Lower leg skin (tissue), 3 donors: ENCODE data around the gene NCKAP5L.

Experiments used
- POLR2A ChIP-seq, 2 donors: fragments of 450-650 bp; IDR thresholded peaks; one replicate each; pipeline ENCODE4 v1.6.1; 2016 to 2017; ENCODE audit warnings: antibody characterized with exemption in 2 of 2, mild to moderate bottlenecking in 1 of 2, moderate library complexity in 1 of 2
- TF ChIP-seq, protein P1 (sequence below), 3 donors: fragments of 450-650 bp; IDR thresholded peaks; one replicate each; pipeline ENCODE4 v1.5.1; 2016; ENCODE audit warnings: antibody characterized with exemption in 3 of 3, mild to moderate bottlenecking in 3 of 3, moderate library complexity in 2 of 3

DNA sequence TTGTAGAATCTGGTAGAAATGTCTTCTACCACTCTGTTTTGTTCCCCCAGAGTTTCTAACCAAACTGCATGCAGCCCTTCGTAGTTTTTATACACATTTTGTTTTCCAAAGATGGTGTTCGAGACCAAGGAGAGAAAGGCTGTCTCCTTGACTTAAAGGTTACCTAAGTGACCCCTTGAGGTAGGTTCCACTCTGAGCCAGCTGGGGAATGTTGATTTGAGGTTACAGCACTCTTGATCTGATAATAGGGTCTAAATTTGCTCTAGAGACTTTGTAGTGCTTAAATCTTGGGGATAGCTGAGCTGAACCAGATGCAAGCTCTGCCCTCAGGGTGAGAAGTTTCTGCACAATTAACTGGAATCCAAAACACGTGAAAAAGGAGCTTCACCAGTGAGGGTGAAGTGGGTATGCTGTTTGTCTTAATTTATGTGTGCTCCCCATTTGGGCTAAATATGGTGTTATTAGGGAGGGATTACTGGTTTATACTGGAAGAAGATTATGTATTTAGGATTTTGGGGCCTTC, 83.8 kb downstream of the NCKAP5L start:
- TF ChIP-seq, protein P1, sequence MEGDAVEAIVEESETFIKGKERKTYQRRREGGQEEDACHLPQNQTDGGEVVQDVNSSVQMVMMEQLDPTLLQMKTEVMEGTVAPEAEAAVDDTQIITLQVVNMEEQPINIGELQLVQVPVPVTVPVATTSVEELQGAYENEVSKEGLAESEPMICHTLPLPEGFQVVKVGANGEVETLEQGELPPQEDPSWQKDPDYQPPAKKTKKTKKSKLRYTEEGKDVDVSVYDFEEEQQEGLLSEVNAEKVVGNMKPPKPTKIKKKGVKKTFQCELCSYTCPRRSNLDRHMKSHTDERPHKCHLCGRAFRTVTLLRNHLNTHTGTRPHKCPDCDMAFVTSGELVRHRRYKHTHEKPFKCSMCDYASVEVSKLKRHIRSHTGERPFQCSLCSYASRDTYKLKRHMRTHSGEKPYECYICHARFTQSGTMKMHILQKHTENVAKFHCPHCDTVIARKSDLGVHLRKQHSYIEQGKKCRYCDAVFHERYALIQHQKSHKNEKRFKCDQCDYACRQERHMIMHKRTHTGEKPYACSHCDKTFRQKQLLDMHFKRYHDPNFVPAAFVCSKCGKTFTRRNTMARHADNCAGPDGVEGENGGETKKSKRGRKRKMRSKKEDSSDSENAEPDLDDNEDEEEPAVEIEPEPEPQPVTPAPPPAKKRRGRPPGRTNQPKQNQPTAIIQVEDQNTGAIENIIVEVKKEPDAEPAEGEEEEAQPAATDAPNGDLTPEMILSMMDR (IDR thresholded peaks at IDR 0.05): no peak
- no peak for TF ChIP-seq POLR2A (IDR thresholded peaks at IDR 0.05)
